H1 (cell line): ENCODE data around the gene GRAMD4. TPM values are rescaled to one million over a fixed set of nuclear protein-coding genes. Genes with fewer than 3 reads are reported as not detected.

Source experiments
- ATF2 ChIP-seq: IDR thresholded peaks from 2 replicates; pipeline ENCODE4 v1.6.1; 2012; ENCODE audit warnings: low read length, inconsistent platforms
- BCL11A ChIP-seq, 2 experiments: IDR thresholded peaks; one replicate each; pipeline ENCODE4 v1.6.1; 2011; ENCODE audit warnings: low read depth in 2 of 2, low read length in 2 of 2, mild to moderate bottlenecking in 2 of 2
- JUND ChIP-seq: IDR thresholded peaks from 2 replicates; pipeline ENCODE4 v1.6.1; 2011; ENCODE audit warnings: mild to moderate bottlenecking, improper control_type of control experiment, low read length
- NRF1 ChIP-seq: IDR thresholded peaks from 2 replicates; pipeline ENCODE4 v1.6.1; 2011; ENCODE audit warnings: mild to moderate bottlenecking, low read depth, low read length, improper control_type of control experiment
- POLR2A ChIP-seq, 2 experiments: IDR thresholded peaks; 1 replicate in 1 of 2; 2 replicates in 1 of 2; pipeline ENCODE4 v1.6.1; 2011; ENCODE audit warnings: low read depth in 2 of 2, low read length in 2 of 2, mild to moderate bottlenecking in 2 of 2; ENCODE audit errors: control extremely low read depth in 1 of 2
- RFX5 ChIP-seq: IDR thresholded peaks from 2 replicates; pipeline ENCODE4 v1.6.1; 2011; ENCODE audit warnings: low read depth, low read length, improper control_type of control experiment, borderline replicate concordance
- SIN3A ChIP-seq, 2 experiments: IDR thresholded peaks in 1 of 2; conservative IDR thresholded peaks in 1 of 2; 2 replicates each; pipeline ENCODE4 v1.6.1; 2011 to 2012; ENCODE audit warnings: low read length in 2 of 2, improper control_type of control experiment in 1 of 2, low read depth in 1 of 2, mild to moderate bottlenecking in 1 of 2
- SP2 ChIP-seq: IDR thresholded peaks from 2 replicates; pipeline ENCODE4 v1.6.1; 2012; ENCODE audit warnings: mild to moderate bottlenecking, low read length, inconsistent platforms
- SRF ChIP-seq: IDR thresholded peaks from 2 replicates; pipeline ENCODE4 v1.6.1; 2011; ENCODE audit warnings: mild to moderate bottlenecking, low read depth, low read length, moderate library complexity
- polyA plus RNA-seq, 7 experiments: library from polyadenylated mRNA; depleted of rRNA in 3 of 7; stranded (reverse) in 5 of 7; unstranded in 2 of 7; fragments of >200 nt in 5 of 7; fragments of 200-250 nt in 2 of 7; gene quantifications; 1 replicate in 5 of 7; 2 replicates in 1 of 7; 4 replicates in 1 of 7; pipeline versions ENCODE4 v1.2.1 to v1.2.3, GENCODE V29; 2011 to 2013; ENCODE audit warnings: missing spikeins in 2 of 7, mixed read lengths in 2 of 7
- total RNA-seq: library from RNA; stranded (reverse); fragmentation: NEBNext Ultra II Directional; extraction: Animal tissue kit (Norgen Biotek cat#: 25700); gene quantifications from 2 replicates; pipeline ENCODE4 v1.2.1, GENCODE V29; 2021

The GRAMD4 gene
- total and polyA plus RNA-seq, 2 of the 8 experiments (the other 6 are each of a cell fraction or from before 2014, with no cell fraction given) = 7.9 to 25.6 TPM

GRCh38 chr22:46686221-46687047, 66.2 kb downstream of the GRAMD4 start (continued):
- TF ChIP-seq ATF2 (no peak), BCL11A (IDR thresholded peaks at IDR 0.05; ENCODE audit: low read depth in 2 of 2, low read length in 2 of 2) (no peak), RFX5 (no peak), POLR2A (IDR thresholded peaks at IDR 0.05; ENCODE audit: control extremely low read depth in 1 of 2, low read depth in 2 of 2, low read length in 2 of 2) (no peak), SRF (no peak), JUND (no peak), SIN3A (conservative IDR thresholded peaks at IDR 0.05 in 1 of 2, IDR thresholded peaks at IDR 0.05 in 1 of 2; ENCODE audit: low read depth in 1 of 2, low read length in 2 of 2) (no peak), NRF1 (no peak), SP2 (no peak)
